Endothelial cell (in vitro differentiated cells): ENCODE measurements around the gene TEX22. TPM values are rescaled to one million over a fixed set of nuclear protein-coding genes. Genes with fewer than 3 reads are reported as not detected.

Experiments
- DNase-seq: peaks from one replicate; pipeline ENCODE4 v3.0.0; 2021; ENCODE audit warnings: low spot score
- H3K27ac Mint-ChIP-seq: one replicate; pipeline ENCODE4 v1.8.0; 2021; ENCODE audit warnings: mixed read lengths, inconsistent platforms; ENCODE audit not compliant: unreplicated experiment
- H3K27me3 Mint-ChIP-seq: one replicate; pipeline ENCODE4 v1.8.0; 2021; ENCODE audit warnings: mild to moderate bottlenecking, moderate library complexity, mixed read lengths, inconsistent platforms; ENCODE audit not compliant: unreplicated experiment
- H3K36me3 Mint-ChIP-seq: one replicate; pipeline ENCODE4 v1.8.0; 2021; ENCODE audit warnings: mild to moderate bottlenecking, low read depth, mixed read lengths, inconsistent platforms; ENCODE audit not compliant: unreplicated experiment
- H3K4me1 Mint-ChIP-seq: one replicate; pipeline ENCODE4 v1.8.0; 2021; ENCODE audit warnings: mild to moderate bottlenecking, mixed read lengths, inconsistent platforms; ENCODE audit not compliant: unreplicated experiment
- H3K4me3 Mint-ChIP-seq: one replicate; pipeline ENCODE4 v1.8.0; 2021; ENCODE audit warnings: mild to moderate bottlenecking, mixed read lengths, inconsistent platforms; ENCODE audit not compliant: unreplicated experiment
- H3K9me3 Mint-ChIP-seq: one replicate; pipeline ENCODE4 v1.8.0; 2021; ENCODE audit warnings: mixed read lengths, inconsistent platforms; ENCODE audit not compliant: unreplicated experiment
- total RNA-seq: library from RNA; stranded (reverse); fragmentation: NEBNext Ultra II Directional; extraction: Animal tissue kit (Norgen Biotek cat#: 25700); gene quantifications from one replicate; pipeline ENCODE4 v1.2.1, GENCODE V29; 2021; ENCODE audit not compliant: unreplicated experiment
- TF ChIP-seq, protein P1 (sequence below): fragments of 200-600 bp; sonication (generic); IDR thresholded peaks from one replicate; pipeline ENCODE4 v1.5.0; 2021; ENCODE audit warnings: antibody characterized with exemption; ENCODE audit not compliant: unreplicated experiment

Gene TEX22
- total RNA-seq, 1 donor from 2014 or later, result 1.1 TPM

DNA sequence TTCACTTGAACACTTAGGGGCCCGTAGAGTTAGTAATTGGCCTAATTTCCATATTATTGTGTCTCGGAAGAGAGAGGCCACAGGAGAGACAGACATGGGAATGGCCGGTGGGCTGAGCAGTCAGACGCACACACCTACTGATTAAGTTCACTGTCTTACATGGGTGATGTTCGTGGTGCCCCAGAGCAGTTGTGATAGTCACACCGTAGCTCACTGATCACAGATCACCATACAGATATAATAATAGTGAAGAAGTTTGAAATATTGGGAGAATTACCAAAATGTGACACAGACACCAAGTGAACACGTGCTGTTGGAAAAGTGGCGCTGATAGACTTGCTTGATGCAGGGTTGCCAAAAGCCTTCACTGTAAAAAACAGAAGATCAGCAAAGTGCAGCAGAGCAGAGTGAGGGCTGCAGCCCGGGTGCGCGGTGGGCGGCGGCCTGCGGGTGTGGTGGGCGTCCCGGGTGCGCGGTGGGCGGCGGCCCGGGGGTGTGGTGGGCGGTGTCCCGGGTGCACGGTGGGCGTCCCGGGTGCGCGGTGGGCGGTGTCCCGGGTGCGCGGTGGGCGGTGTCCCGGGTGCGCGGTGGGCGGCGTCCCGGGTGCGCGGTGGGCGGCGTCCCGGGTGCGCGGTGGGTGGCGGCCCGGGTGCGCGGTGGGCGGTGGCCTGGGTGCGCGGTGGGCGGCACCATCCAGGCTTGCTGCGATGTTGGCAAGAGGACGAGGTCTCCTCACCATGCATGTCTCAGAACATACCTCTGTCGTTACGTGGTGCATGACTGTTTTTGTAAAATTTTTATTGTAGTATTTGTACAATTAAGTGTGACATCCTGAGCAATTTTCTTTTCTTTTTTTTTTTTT is 34.3 kb upstream of the TEX22 start:
- H3K4me3 Mint-ChIP-seq, result no peak overlapping the region
- TF ChIP-seq, protein P1, sequence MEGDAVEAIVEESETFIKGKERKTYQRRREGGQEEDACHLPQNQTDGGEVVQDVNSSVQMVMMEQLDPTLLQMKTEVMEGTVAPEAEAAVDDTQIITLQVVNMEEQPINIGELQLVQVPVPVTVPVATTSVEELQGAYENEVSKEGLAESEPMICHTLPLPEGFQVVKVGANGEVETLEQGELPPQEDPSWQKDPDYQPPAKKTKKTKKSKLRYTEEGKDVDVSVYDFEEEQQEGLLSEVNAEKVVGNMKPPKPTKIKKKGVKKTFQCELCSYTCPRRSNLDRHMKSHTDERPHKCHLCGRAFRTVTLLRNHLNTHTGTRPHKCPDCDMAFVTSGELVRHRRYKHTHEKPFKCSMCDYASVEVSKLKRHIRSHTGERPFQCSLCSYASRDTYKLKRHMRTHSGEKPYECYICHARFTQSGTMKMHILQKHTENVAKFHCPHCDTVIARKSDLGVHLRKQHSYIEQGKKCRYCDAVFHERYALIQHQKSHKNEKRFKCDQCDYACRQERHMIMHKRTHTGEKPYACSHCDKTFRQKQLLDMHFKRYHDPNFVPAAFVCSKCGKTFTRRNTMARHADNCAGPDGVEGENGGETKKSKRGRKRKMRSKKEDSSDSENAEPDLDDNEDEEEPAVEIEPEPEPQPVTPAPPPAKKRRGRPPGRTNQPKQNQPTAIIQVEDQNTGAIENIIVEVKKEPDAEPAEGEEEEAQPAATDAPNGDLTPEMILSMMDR, result no peak
- H3K27me3 Mint-ChIP-seq, result peaks cover 16% of the 10 kb centered on the region
- peaks cover 10% of the 10 kb centered on the region for H3K36me3 Mint-ChIP-seq
- DNase-seq, result no peak
- H3K27ac Mint-ChIP-seq, result peak overlapping the region; percentile 42
- H3K9me3 Mint-ChIP-seq, result no peaks in the 10 kb centered on the region
- H3K4me1 Mint-ChIP-seq, result peaks cover 9% of the 10 kb centered on the region

DNA sequence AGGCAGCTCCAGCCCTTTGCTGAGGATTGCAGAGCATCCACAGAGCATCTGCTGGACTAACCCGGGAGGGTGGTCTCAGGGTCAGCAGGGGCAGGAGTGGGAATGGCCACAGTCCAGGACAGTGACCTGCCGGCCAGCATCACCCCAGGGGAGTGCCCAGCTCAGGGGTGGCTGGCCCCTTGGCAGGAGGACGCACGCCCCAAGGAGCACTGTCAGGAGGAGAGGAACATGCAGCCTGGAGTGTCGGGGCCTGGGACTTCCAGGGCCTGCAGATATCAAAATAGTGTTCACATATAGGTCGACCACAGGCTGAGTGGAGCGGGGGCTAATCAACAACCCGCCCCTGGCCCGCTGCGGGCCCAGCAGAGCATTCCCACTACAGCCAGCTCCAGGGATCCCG is 33.2 kb upstream of the TEX22 start:
- peaks cover 9% of the 10 kb centered on the region for H3K4me1 Mint-ChIP-seq
- H3K4me3 Mint-ChIP-seq, result no peak overlapping the region
- TF ChIP-seq, protein P1, result no peak
- DNase-seq, result no peak
- no peak overlapping the region for H3K27ac Mint-ChIP-seq
- no peaks in the 10 kb centered on the region for H3K9me3 Mint-ChIP-seq
- H3K36me3 Mint-ChIP-seq, result peaks cover 11% of the 10 kb centered on the region
- peaks cover 15% of the 10 kb centered on the region for H3K27me3 Mint-ChIP-seq

DNA sequence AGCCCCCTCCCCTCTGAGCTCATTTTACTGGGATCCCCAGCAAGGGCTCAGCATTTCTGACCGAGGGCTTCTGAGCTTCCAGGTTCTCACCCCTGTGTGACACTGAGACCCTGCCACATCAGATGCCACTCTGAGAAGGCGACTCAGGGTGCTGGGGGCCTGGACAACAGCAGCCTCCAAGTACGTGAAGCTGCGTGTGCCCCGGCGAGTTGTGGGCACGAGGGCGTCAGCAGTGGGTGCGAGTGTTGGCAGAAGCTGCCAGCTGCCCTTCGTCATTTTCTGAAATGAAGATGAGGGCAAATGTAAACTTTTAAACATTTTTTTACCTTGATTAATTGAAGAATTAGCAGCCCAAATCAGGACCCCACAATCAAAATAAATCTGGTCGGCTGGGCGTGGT is 32.7 kb upstream of the TEX22 start:
- TF ChIP-seq, protein P1, result no peak
- Mint-ChIP-seq H3K4me3 (no peak overlapping the region), H3K36me3 (peaks cover 10% of the 10 kb centered on the region), H3K27ac (no peak overlapping the region), H3K27me3 (peaks cover 15% of the 10 kb centered on the region), H3K9me3 (no peaks in the 10 kb centered on the region), H3K4me1 (peaks cover 8% of the 10 kb centered on the region)
- no peak for DNase-seq

DNA sequence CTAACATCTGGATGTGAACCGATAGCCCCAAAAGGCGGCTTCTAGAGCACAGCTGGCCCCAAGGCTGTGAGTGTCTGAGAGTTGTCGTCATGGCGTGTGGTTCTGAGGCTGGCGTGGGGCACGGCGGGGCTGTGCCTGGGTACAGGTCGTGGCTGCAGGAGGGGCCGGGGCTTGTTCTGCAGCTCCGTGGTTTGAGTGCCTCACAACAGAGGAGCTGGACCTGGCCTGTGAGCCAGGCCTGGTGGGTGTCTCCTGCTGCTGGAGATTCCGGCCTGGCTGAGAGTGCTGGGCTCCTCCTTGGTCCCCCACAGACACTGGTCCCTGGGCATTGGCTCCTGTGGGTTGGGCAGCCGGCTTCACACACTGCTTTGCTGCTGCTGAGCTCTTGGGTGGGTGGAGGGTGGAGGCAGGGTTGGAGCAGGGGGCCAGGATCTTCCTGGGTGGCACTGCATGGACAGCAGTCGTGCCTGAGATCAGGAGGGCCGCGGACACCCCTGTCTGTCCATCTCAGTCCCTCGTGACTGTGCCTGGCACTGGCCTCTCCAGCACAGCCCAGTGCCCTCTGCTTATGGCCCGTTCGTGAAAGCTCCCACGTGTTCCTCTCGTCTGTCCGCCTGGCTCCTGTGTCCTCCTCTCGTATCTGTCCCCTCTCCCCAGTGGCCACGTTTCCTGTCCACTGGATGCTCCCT is 31.8 kb upstream of the TEX22 start:
- Mint-ChIP-seq H3K36me3 (peaks cover 5% of the 10 kb centered on the region), H3K27ac (no peak overlapping the region), H3K9me3 (no peaks in the 10 kb centered on the region), H3K4me3 (no peak overlapping the region), H3K27me3 (peaks cover 13% of the 10 kb centered on the region), H3K4me1 (peaks cover 5% of the 10 kb centered on the region)
- TF ChIP-seq, protein P1, result no peak
- no peak for DNase-seq
